Transverse colon (tissue), 4 donors: Measurements from ENCODE around the gene SMAD7. TPM values are rescaled to one million over a fixed set of nuclear protein-coding genes. Genes with fewer than 3 reads are reported as not detected.

Experiments
- DNase-seq: peaks from one replicate; pipeline ENCODE4 v3.0.0-alpha.2; 2019
- H3K27ac ChIP-seq, 4 donors: fragments of 200-600 bp; sonication (generic); 2 replicates each; pipeline ENCODE4 v1.5.1; 2016 to 2018; ENCODE audit warnings: inconsistent platforms in 4 of 4
- H3K27me3 ChIP-seq: fragments of 200-600 bp; sonication (generic); 2 replicates; pipeline ENCODE4 v1.5.1; 2017; ENCODE audit warnings: inconsistent platforms
- H3K36me3 ChIP-seq, 4 donors: fragments of 200-600 bp; sonication (generic); 2 replicates each; pipeline ENCODE4 v1.5.1; 2017 to 2019; ENCODE audit warnings: inconsistent platforms in 4 of 4
- H3K4me1 ChIP-seq, 4 donors: fragments of 200-600 bp; sonication (generic); 2 replicates each; pipeline ENCODE4 v1.5.1; 2017 to 2020; ENCODE audit warnings: inconsistent platforms in 4 of 4
- H3K4me3 ChIP-seq, 4 donors: fragments of 200-600 bp; sonication (generic); 1 replicate in 1 of 4; 2 replicates in 3 of 4; pipeline versions ENCODE4 v1.5.1 to v1.6.1; 2017 to 2019; ENCODE audit warnings: inconsistent platforms in 4 of 4
- H3K9me3 ChIP-seq, 2 donors: fragments of 200-600 bp; sonication (generic); 2 replicates each; pipeline ENCODE4 v1.5.1; 2017 to 2019; ENCODE audit warnings: inconsistent platforms in 2 of 2
- CTCF ChIP-seq, 5 experiments: fragments of 200-600 bp in 3 of 5; fragments of 450-650 bp in 2 of 5; sonication (generic) in 3 of 5; IDR thresholded peaks; 1 replicate in 2 of 5; 2 replicates in 3 of 5; pipeline ENCODE4 v1.5.1; 2016 to 2017; ENCODE audit warnings: antibody characterized with exemption in 5 of 5, inconsistent platforms in 3 of 5, mild to moderate bottlenecking in 2 of 5, moderate library complexity in 1 of 5
- EP300 ChIP-seq: sonication (generic); formaldehyde crosslinking; IDR thresholded peaks from one replicate; pipeline ENCODE4 v1.6.1; 2017; ENCODE audit warnings: antibody characterized with exemption, low read depth
- POLR2A ChIP-seq: fragments of 450-650 bp; IDR thresholded peaks from one replicate; pipeline ENCODE4 v1.6.1; 2016; ENCODE audit warnings: antibody characterized with exemption, mild to moderate bottlenecking, moderate library complexity
- POLR2AphosphoS5 ChIP-seq, 3 donors: sonication (generic); formaldehyde crosslinking; IDR thresholded peaks; one replicate each; pipeline ENCODE4 v1.6.1; 2016; ENCODE audit warnings: antibody characterized with exemption in 3 of 3
- WGBS, 2 donors: methylation state at CpG; one replicate each; pipeline ENCODE4 v1.1.5; 2018; ENCODE audit warnings: low coverage in 1 of 2; 5-methylcytosine and 5-hydroxymethylcytosine counted together
- in situ Hi-C, 4 donors: fragments of 200-750 bp; cut with MboI; loops; one replicate each; pipeline versions ENCODE4 v1.15.0 to v1.15.1; 2017; ENCODE audit warnings: low sequenced_read_pairs in 3 of 4, low pct_ligation_motif_present in 1 of 4, low pct_unique_long_range_greater_than_20kb in 1 of 4
- intact Hi-C: fragments of 100-400 bp; cut with DNase I; formaldehyde crosslinking; loops from one replicate; pipeline ENCODE4 v1.15.1; 2023; ENCODE audit warnings: low total_unique reads
- total RNA-seq, 4 donors: library from RNA; depleted of rRNA; stranded (reverse); fragments of >200 nt; gene quantifications; one replicate each; pipeline ENCODE4 v1.1.0, GENCODE V29; 2016

The SMAD7 gene
- total RNA-seq, 4 donors from 2014 or later = 76.0 to 199 (median 77.1) TPM

GRCh38 chr18:48933578-48934414 lies 17.0 kb downstream of the SMAD7 start:
- in situ Hi-C loops = no loop called here

GRCh38 chr18:48932822-48933510 lies 17.8 kb downstream of the SMAD7 start:
- TF ChIP-seq POLR2AphosphoS5 (IDR thresholded peaks at IDR 0.05) (no peak), POLR2A (no peak), EP300 (no peak), CTCF (IDR thresholded peaks at IDR 0.05) (no peak)
- intact Hi-C loops = no loop called here
- Histone ChIP-seq H3K9me3 (no peaks in the 10 kb centered on the region), H3K4me1 (peaks cover 86 to 99% (median 94%) of the 10 kb centered on the region in 4 donors), H3K36me3 (no peaks in the 10 kb centered on the region), H3K27me3 (no peaks in the 10 kb centered on the region), H3K27ac (peak overlapping the region; percentile 88 to 98 (median 92)), H3K4me3 (no peak overlapping the region)
- 38 to 55% methylated on average over 2 to 9 of the region's 10 CpGs for WGBS, 2 donors
- in situ Hi-C loops = no loop called here
- DNase-seq = no peak

More at GRCh38 chr18:48933578-48934414, 17.0 kb downstream of the SMAD7 start:
- 62 to 100% methylated on average over 1 to 19 of the region's 23 CpGs for WGBS, 2 donors
- no peak for TF ChIP-seq POLR2AphosphoS5 (IDR thresholded peaks at IDR 0.05)
- no peak for TF ChIP-seq POLR2A
- no peak for TF ChIP-seq CTCF (IDR thresholded peaks at IDR 0.05)
- no peak for TF ChIP-seq EP300
- no peaks in the 10 kb centered on the region for H3K9me3 ChIP-seq
- no peak for DNase-seq
- H3K36me3 ChIP-seq = no peaks in the 10 kb centered on the region
- no peaks in the 10 kb centered on the region for H3K27me3 ChIP-seq
- peak overlapping the region; percentile 88 to 98 (median 92) for H3K27ac ChIP-seq
- H3K4me3 ChIP-seq = no peak overlapping the region
- intact Hi-C loops = no loop called here
- H3K4me1 ChIP-seq = peaks cover 86 to 99% (median 94%) of the 10 kb centered on the region in 4 donors

- Histone ChIP-seq H3K4me1 (peaks cover 85 to 99% (median 94%) of the 10 kb centered on the region in 4 donors), H3K27ac (peak overlapping the region; percentile 88 to 98 (median 92)), H3K9me3 (no peaks in the 10 kb centered on the region), H3K27me3 (no peaks in the 10 kb centered on the region), H3K4me3 (no peak overlapping the region), H3K36me3 (no peaks in the 10 kb centered on the region)
- WGBS, 2 donors = 22 to 24% methylated on average over 5 to 7 of the region's 7 CpGs
- DNase-seq = no peak
- intact Hi-C loops = no loop called here
- TF ChIP-seq POLR2AphosphoS5 (IDR thresholded peaks at IDR 0.05) = no peak
- no peak for TF ChIP-seq CTCF (IDR thresholded peaks at IDR 0.05)
- TF ChIP-seq EP300 = no peak
- TF ChIP-seq POLR2A = no peak
- in situ Hi-C loops = no loop called here
These were observed 18.3 kb downstream of the SMAD7 start for GRCh38 chr18:48932462-48932818.

DNA sequence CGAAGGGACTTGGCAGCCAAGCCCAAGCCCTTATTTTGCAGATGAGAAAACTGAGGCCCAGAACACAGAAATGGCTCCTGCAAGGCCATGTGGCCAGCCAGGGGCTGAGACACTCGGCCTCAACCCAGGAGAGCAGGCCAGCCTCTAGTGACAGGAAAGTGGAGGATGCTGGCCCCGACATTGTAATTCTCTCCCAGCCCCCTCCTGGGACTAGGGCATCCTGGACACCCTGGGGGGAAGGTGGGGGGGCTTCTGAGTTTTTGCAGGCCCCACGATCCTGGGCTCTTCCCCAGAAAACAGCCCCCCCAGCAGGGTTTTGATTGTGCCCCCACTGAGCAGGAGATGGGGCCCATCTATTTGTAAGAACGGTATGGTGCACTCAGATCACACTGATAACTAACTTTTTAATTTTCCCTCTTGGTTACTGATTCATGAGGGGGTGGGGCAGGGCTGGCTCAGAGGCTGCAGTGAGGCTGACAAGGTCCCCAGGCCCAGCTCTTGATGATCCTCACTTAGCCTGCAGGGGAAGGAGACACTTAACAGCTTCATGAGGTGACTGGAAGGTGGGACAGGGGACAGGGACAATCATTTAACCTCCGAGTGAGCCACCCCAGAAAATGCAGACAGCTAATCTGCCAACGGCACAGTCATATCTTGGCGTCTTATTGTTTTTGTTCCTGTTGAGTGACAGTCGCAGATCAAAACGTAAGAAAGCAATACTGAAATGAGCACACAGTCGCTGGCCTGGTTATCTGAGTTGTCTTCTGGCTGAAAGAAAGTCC lies 18.9 kb downstream of the SMAD7 start:
- Histone ChIP-seq H3K27ac (peak overlapping the region; percentile 88 to 98 (median 92)), H3K9me3 (no peaks in the 10 kb centered on the region), H3K4me1 (peaks cover 86 to 99% (median 95%) of the 10 kb centered on the region in 4 donors), H3K27me3 (no peaks in the 10 kb centered on the region), H3K4me3 (no peak overlapping the region), H3K36me3 (no peaks in the 10 kb centered on the region)
- DNase-seq = peak; percentile 50
- 30 to 40% methylated on average over 1 to 11 of the region's 11 CpGs for WGBS, 2 donors
- in situ Hi-C loops = no loop called here
- TF ChIP-seq CTCF (IDR thresholded peaks at IDR 0.05) (no peak), POLR2A (no peak), POLR2AphosphoS5 (IDR thresholded peaks at IDR 0.05) (no peak), EP300 (no peak)
- intact Hi-C loops = no loop called here
